SW 1271 (cell line): ENCODE data around the gene DLG2.

Experiments
- DNase-seq, 2 experiments: peaks; one replicate each; lab custom pipeline; 2025; lab: John Stamatoyannopoulos, UW

Gene DLG2

GRCh38 chr11:84212468-84213390 is 1414.4 kb downstream of the DLG2 start:
- DNase-seq = no peak

DNA sequence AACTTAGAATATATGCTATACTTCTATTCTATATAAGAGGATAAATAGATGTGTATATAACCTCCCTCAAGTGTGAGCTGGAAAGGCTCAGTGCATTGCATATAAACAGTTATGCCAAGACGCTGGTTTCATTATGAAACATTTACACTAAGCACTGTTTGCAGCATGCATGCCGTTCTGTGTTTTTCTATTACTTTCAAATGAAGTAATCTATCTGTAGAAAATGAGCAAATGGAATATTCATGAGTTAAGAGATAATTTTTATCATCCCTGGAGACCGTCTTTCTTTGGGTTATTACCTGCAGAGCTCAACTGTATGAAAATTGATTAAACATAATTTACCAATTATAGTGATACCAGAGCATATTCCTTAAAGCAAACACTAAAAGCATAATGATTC is 1415.2 kb downstream of the DLG2 start:
- no peak for DNase-seq

DNA sequence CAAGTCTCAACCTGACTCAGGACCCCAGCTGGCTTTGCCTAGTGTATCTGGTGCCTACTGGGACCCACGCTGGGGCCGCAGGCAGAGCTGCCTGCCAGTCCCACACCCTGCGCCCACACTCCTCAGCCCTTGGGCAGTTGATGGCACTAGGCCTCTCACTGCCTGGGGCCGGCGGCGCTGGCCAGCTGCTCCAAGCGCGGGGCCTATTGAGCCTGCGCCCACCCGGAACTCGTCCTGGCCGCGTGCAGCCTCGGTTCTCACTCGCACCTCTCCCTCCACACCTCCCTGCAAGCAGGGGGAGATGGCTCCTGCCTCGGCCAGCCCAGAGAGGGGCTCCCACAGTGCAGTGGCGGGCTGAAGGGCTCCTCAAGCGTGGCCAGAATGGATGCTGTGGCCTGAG is 1432.4 kb downstream of the DLG2 start:
- DNase-seq = no peak

DNA sequence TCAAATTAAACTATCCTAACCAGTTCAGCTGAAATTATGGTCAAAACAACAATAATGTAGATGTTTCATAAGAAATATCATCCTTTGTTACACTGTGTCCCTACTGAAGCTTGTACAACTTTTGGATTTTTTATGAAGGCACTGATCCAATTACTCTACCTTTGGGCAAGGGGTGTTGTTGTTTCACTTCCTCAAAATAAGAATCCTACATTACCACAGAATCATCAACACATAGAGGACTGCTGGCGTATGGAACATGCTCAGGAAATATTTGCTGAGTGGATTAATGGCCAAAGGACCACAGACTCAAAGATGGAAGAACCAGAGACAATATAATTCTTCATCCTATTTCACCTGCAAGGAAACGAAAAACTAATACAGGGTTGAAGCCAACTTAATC is 1433.4 kb downstream of the DLG2 start:
- no peak for DNase-seq

DNA sequence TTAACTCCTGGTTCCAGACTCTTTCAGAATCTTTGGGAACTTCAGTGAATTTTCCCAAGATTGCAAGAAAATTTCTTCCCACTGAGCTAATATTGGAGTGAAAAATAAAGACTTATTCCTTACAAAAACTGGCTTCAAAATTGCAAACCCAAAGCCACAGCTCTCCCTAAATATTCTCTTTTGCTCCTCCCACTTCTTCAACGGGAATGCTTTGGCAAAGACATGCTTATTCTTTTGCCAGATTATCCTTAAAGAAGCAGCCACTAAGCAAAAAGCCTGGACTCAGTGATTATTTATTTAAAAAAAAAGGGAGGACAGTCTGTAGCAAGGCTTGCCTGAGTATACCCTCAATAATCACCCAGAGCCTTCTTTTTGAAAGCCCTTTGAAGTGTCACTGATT is 1438.6 kb downstream of the DLG2 start:
- no peak for DNase-seq

- DNase-seq = no peak
These were observed 1454.1 kb downstream of the DLG2 start for GRCh38 chr11:84173078-84173477.

GRCh38 chr11:84165139-84165538 is 1462.0 kb downstream of the DLG2 start:
- DNase-seq = no peak

GRCh38 chr11:84164728-84165127 is 1462.4 kb downstream of the DLG2 start:
- DNase-seq = no peak

DNA sequence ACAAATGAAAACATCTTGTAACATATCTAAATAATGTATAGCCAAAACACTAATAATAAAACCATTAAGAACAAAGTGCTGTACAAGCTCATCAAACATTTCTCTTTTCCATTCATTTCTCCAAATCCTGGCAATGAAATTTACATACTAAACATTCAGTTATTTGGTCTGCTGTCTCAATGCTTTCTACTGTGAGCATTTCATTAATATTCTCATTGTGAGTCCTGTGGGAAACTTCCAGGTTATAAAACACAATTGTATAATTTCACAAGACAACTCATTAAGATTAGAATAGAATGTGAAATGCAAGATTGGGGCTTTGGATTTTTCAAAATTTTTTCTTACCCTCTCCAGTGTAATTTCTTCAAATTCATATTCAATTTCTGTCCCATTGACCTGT is 1464.0 kb downstream of the DLG2 start:
- no peak for DNase-seq

DNA sequence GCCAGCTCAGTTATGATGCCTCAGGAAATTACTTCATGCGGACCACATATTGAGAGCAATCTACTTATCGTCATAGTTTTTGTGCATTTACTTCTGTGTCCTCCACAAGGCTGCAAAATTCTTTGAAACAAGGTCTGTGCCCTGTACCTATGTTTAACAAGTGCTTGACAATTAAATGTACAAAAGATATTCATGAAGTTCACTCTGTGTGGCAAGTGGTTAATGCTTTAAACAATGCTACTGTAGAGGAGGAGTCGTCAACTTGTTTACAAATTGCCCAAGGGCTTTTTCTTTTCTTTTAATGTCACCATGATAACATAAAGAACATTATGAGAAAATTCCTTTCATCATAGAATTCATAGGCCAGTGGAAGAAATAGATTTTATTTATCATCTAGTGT is 1469.5 kb downstream of the DLG2 start:
- DNase-seq = no peak

GRCh38 chr11:84146826-84147225 is 1480.3 kb downstream of the DLG2 start:
- no peak for DNase-seq

- no peak for DNase-seq
These were observed 1481.4 kb downstream of the DLG2 start for GRCh38 chr11:84145616-84146185.

GRCh38 chr11:84144531-84144930 is 1482.6 kb downstream of the DLG2 start:
- no peak for DNase-seq

- DNase-seq = no peak
These were observed 1484.7 kb downstream of the DLG2 start for GRCh38 chr11:84142411-84142810.

DNA sequence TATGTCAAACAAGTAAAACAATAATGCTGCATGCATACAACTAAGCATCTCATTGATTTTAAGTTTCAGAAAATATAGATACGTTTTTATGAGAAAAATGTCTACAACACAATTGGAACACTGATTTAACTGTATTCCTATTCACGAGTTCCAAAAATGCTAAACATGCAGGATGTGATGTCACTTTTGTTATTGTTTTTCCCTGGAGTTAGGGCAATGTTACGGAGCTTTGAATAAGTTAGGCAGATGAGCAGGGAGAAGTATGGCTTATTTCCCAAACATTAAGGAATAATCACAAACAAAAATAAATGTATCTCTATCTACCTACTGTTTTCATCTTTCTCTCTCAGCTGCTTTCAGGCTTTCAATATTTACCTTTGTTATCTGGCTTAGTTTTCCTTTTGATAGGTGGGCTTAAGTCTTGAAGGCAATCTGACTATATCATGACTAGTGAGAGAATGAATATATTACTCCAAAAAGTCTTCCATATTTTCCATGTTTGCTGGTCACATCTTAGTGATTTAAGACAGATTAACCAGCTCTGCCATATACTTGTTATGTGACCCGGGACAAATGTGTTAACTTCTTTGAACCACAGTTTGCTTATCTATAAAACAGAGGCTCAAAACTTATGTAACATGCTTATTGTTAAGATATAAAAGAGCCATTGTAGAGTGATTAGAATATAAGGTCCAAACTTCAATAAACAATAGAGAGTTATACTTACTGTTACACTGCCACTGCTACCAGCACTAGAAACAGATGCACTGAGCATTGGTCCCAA is 1486.6 kb downstream of the DLG2 start:
- DNase-seq = no peak

DNA sequence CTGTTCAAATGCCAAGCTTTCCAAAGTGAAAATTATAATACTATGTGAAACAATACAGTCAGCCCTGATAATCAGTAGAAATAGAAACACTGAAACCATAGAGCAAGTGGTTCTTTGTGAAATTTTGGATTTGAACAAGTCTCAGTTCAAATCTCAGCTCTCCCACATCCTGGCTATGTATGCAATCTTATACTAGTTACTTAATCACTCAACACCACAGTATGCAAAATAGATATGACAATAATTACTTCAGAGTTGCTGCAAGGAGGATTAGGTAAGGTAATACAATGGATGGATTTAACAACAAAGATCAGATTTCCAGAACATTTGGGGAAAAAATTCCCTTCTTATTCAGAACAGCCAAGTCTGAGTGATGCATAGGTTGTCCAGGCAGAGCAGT is 1489.2 kb downstream of the DLG2 start:
- DNase-seq = no peak

GRCh38 chr11:84137505-84137904 is 1489.6 kb downstream of the DLG2 start:
- DNase-seq = no peak

- DNase-seq = no peak
These were observed 1490.2 kb downstream of the DLG2 start for GRCh38 chr11:84136926-84137325.

DNA sequence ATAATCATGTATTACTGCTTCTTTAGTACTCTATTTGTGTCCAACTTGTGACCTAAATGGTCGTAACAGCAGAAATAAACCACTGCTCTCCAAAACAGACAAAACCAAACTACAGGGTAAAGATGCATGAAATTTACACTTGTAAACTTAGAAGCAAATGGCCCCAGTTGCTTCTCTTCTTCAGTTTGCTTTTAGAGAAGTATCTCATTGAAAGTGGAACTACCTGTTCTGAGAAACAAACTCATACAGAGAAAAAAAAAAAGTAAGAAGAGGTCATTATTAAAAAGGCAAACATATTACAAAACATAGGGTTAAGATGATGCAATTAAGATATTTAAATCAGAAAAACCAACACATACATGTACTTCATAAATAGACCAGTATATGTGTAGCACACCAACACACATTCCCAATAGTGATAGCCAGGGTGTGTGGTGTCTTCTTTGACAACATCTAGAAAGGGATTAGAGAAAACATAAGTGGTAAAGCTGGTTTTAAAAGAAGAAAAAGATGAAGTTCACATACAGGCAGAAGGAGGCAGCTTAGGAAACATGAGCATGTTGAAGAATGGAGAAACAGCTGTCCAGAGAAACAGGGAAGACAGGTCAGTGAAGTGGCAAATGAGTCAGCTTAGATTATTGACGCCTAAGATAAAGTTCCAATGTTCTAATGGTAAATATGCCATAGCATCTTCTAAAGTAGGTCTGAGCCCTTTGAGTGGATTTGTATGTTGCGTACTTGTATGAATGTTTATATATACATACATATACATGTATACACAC is 1496.3 kb downstream of the DLG2 start:
- DNase-seq = no peak

- DNase-seq = no peak
These were observed 1497.1 kb downstream of the DLG2 start for GRCh38 chr11:84129961-84130576.

GRCh38 chr11:84128840-84129239 is 1498.3 kb downstream of the DLG2 start:
- DNase-seq = no peak

DNA sequence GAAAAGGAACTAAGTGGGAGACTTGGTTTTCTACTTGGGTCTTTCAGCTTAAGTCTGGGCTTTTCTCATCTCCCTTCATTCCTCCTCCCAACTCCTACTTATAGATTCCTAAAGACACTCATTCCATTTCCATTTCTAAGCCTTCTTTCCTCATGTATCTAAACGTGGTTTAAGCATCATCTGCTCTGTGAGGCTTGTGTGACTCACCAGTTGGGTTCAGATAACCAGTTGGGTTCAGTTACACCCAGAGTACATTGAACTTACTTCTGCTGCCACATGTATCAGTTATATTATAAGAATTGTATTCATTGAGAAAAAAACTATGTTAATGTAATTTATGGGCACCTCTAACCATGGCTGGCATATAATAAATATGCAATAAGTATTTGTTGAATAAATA is 1509.8 kb downstream of the DLG2 start:
- DNase-seq = no peak
